Measurements from ENCODE around the gene CCDC13. TPM values are rescaled to one million over a fixed set of nuclear protein-coding genes. Genes with fewer than 3 reads are reported as not detected.

Gene CCDC13
- total and polyA plus RNA-seq, 2 of the 13 experiments (the other 11 are each of a cell fraction or from before 2014, with no cell fraction given) = 0.22 to 0.51 TPM

- TF ChIP-seq THYN1 (CRISPR knock-in tag; IDR thresholded peaks at IDR 0.05; ENCODE audit: borderline replicate concordance, low read depth) (no peak), ZNF839 (CRISPR knock-in tag; IDR thresholded peaks at IDR 0.05; ENCODE audit: borderline replicate concordance) (no peak), ZSCAN12 (CRISPR knock-in tag; IDR thresholded peaks at IDR 0.05) (no peak), MXI1 (IDR thresholded peaks at IDR 0.05; ENCODE audit: borderline replicate concordance, low read depth, low read length) (no peak), ZNF749 (CRISPR knock-in tag; IDR thresholded peaks at IDR 0.05; ENCODE audit: borderline replicate concordance) (no peak), GABPA (IDR thresholded peaks at IDR 0.05; ENCODE audit: low read depth, low read length) (no peak), GABPA (CRISPR knock-in tag; IDR thresholded peaks at IDR 0.05; ENCODE audit: low read depth) (peak; percentile 7; the same call in 1 of the 2 replicates), ZNF296 (CRISPR knock-in tag; conservative IDR thresholded peaks at IDR 0.05) (no peak), ZNF879 (CRISPR knock-in tag; IDR thresholded peaks at IDR 0.05) (no peak), RBM22 (optimal IDR thresholded peaks at IDR 0.05; ENCODE audit: low read length) (no peak), ZNF782 (CRISPR knock-in tag; IDR thresholded peaks at IDR 0.05; ENCODE audit: borderline replicate concordance) (no peak), ZBTB8A (CRISPR knock-in tag; IDR thresholded peaks at IDR 0.05; ENCODE audit: borderline replicate concordance, low read depth) (peak; percentile 1; the same call in 1 of the 2 replicates), IRF9 (CRISPR knock-in tag; IDR thresholded peaks at IDR 0.05; ENCODE audit: borderline replicate concordance) (peak; percentile 17; the same call in 1 of the 2 replicates), ATF7 (IDR thresholded peaks at IDR 0.05) (no peak), ATF7 (CRISPR knock-in tag; IDR thresholded peaks at IDR 0.05) (no peak), MAX (IDR thresholded peaks at IDR 0.05) (no peak; the same call in 1 of the 2 replicates), ZNF546 (CRISPR knock-in tag; conservative IDR thresholded peaks at IDR 0.05) (no peak), PRDM10 (CRISPR knock-in tag; IDR thresholded peaks at IDR 0.05; ENCODE audit: low read depth) (no peak), BATF2 (CRISPR knock-in tag; IDR thresholded peaks at IDR 0.05) (no peak), ZBTB2 (CRISPR knock-in tag; IDR thresholded peaks at IDR 0.05; ENCODE audit: low read depth) (no peak), MLLT10 (CRISPR knock-in tag; IDR thresholded peaks at IDR 0.05) (no peak; the same call in 1 of the 2 replicates), KLF13 (CRISPR knock-in tag; IDR thresholded peaks at IDR 0.05) (no peak), KAT7 (CRISPR knock-in tag; IDR thresholded peaks at IDR 0.05; ENCODE audit: borderline replicate concordance) (0 out of 2 replicates have a peak, but pooled peaks have one; percentile 22), MED1 (CRISPR knock-in tag; IDR thresholded peaks at IDR 0.05) (no peak; the same call in 1 of the 2 replicates)
Observed at GRCh38 chr3:42803414-42804105, 30.5 kb upstream of the CCDC13 start (continued).

All from HepG2 (cell line).